NCI-H446 treated with DMSO at 0.1 percent for 48 hours (cell line): ENCODE measurements around the gene PLEKHG5.

Experiments
- DNase-seq: peaks from one replicate; lab custom pipeline; 2025; lab: John Stamatoyannopoulos, UW

PLEKHG5 gene

GRCh38 chr1:6426277-6426971, 65.0 kb downstream of the PLEKHG5 start:
- no peak for DNase-seq

- no peak for DNase-seq
Measured at GRCh38 chr1:6425658-6426057, 65.8 kb downstream of the PLEKHG5 start.

GRCh38 chr1:6424619-6425593, 66.6 kb downstream of the PLEKHG5 start, which contains the start of gene ESPN:
Gene ESPN (plus strand): TSS chr1:6424776. CDS start chr1:6424956, 180 bp downstream.
- no peak for DNase-seq

GRCh38 chr1:6424000-6424565, 67.4 kb downstream of the PLEKHG5 start:
- DNase-seq = no peak

DNA sequence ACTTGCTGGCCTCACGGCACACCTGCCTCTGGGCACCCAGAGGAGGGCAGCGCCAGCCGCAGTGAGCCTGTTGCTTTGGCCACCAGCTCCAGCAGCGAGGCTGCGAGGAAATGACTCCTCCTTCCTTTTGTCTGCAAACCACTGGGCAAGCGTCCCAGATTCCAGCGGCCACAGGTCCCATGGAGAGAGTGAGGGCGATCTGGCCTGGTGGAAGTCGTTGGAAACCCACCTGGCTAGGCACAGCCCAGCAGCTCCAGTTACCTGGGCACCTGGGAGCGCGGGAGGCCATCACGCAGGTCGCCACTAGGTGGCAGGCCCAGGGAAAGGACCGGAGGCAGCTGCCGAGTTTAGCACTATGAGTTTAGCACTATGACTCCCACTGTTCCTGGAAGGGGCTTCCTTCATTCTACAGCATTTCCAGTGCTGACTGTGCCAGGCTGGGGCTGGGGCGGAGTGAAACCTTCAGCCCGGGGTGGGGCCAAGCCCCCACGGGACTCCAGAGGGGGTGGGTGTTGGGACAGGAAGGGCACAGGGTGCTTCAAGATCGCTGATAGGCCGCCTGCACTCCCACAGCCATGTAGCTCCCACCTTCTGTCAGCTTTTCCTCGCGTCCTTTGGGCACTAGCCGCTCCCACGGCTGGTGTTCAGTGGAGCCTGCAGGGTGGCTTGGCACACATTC, 68.0 kb downstream of the PLEKHG5 start:
- no peak for DNase-seq

DNA sequence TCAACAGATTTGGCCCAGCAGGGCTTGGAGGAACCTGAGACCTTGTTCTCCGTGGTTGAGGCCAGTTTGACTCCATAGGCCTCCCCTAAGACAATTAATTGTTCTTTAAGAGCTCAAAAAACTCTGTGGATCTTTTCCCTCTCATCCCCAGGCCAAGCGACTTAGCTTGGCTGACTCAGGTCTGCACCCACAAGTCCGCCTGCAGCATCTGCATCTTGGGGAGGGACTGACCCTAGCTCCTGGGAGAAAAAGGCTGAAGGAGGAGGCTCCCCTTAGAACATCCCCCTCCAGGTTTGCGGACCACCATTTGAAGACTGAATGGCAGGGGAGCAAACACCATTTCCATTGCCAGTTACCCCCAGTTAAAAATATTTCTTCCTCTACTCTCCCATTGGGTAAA, 70.2 kb downstream of the PLEKHG5 start:
- DNase-seq = no peak

GRCh38 chr1:6420454-6421042, 70.9 kb downstream of the PLEKHG5 start:
- no peak for DNase-seq

DNA sequence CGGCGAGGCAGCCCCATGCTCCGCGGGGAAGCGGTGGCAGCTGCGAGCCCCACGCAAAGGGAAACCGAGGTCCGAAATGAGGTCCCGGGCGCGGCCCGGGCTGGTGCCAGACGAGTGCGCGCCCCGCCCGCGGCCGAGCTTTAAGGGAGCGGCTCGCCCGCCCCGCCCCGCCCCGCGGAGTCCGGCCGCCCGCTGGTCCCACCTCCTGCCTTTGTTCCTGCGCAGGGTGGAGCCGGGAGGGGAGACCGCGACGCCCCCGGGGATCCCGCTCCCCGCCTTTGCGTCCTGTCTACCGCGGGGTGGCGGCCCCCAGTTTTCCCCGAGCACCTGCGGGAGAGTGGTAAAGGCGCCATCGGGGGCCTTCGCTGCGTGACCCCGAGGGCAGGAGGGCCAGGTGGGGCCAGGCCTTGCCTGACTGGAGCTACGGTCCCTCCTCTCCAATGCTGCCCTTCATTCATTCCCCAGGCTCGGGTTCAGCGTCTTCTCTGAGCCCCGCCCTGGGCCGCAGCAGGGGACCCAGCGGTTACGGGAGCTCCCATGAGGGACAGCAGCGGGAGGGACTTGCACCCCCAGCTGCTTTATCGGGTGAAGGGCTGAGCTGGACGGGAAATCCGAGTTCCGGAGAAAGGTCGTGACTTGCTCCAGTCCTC, 71.5 kb downstream of the PLEKHG5 start, which contains the start of gene HES2:
HES2 (minus strand) TSS at position 116 of the 650 bp plus-strand sequence; CDS start at position 17, 99 bp downstream.
- DNase-seq = no peak

DNA sequence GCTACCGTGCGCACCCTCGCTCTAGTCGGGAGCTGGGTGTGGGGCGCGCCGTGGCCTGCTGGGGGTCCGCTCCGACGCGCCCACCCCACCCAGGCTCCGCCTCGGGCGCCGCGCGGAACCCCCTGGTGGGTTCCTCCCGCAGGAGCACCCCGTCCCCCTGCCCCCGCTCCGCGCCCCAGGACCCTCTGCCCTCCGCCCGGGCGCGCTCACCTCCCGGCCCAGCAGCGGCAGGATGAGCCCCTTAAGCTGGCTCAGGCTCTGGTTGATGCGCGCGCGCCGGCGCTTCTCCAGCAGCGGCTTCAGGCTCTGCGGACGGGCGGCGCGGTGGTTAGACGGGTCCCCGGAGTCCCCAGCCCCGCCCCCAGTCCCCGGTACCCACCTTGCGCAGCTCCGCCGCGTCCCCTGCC, 72.1 kb downstream of the PLEKHG5 start:
- no peak for DNase-seq

GRCh38 chr1:6418668-6419396, 72.6 kb downstream of the PLEKHG5 start:
- DNase-seq = no peak

DNA sequence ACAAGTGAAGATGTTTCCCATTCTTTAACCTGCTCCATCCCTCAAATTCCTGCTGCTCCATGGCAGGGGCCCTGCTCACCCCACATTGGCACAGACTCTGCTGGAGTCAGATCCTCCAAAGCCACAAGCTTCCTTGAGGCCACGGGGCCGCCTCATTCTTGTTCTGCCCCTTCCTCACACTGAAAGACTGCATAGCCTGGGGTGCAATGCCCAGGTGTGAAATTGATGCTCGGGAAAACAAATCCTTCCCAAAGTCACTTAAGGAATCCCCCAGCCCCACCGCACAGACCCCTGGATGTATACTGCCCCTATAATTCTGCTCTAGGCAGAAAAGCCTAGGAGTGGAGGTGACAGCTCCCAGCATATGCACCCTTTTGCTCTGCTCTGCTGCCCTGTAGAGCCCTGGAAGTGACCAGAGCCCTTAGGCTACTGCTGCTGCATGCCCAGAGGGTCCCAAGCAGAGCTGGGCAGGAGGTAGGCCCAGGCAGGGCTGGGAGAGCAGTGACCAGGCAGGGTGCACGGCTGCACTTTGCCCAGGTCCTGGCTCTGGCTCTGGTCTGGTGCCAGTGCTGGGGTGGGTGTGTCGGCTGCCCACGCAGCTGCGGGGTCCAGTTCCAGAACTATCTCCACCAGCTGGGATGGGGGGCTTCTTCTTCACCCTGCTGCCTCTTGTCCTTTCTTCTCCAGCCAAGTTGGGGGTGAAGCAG, 73.4 kb downstream of the PLEKHG5 start:
- no peak for DNase-seq
